SK-N-MC (cell line): ENCODE data around the gene IL10RB.

Experiments used
- EZH2 ChIP-seq: fragments of 200-600 bp; sonication (generic); IDR thresholded peaks from one replicate; pipeline ENCODE4 v1.6.1; 2017; ENCODE audit warnings: antibody characterized with exemption
- POLR2AphosphoS5 ChIP-seq: IDR thresholded peaks from 2 replicates; pipeline ENCODE4 v1.6.1; 2012; ENCODE audit warnings: mild to moderate bottlenecking, low read depth, low read length, borderline replicate concordance

- no peak for TF ChIP-seq POLR2AphosphoS5
- TF ChIP-seq EZH2: no peak
Measured at GRCh38 chr21:33339918-33340317, 73.8 kb downstream of the IL10RB start.
